Activated naive CD8-positive, alpha-beta T cell treated with anti-CD3 and anti-CD28 coated beads, Interleukin-2, amount 10 ng/mL, durations not matched to agents 7 days and 5 days (primary cell): Measurements from ENCODE around the gene USP5. TPM values are rescaled to one million over a fixed set of nuclear protein-coding genes. Genes with fewer than 3 reads are reported as not detected.
"Not testable (repeated sequence)": the region's sequence is repeated elsewhere in the genome, so short reads cannot be mapped to it uniquely, and the experiment has no call there.

ENCODE experiments used
- ATAC-seq: fragments of 150-1000 bp; cut with Tn5 transposase; one replicate; pipeline ENCODE4 v1.10.0; 2021; ENCODE audit warnings: low read depth, moderate library complexity
- POLR2A ChIA-PET: fragments of 350-600 bp; sonication (Branson Sonifier 250); formaldehyde crosslinking; loops from one replicate; lab custom pipeline; 2021; ENCODE audit warnings: antibody characterized with exemption; lab: Charles Lee
- DNase-seq: peaks from one replicate; pipeline ENCODE4 v3.0.0; 2021
- H3K27ac Mint-ChIP-seq: one replicate; pipeline ENCODE4 v1.8.0; 2022; ENCODE audit warnings: mild to moderate bottlenecking, mixed read lengths
- H3K27me3 Mint-ChIP-seq: one replicate; pipeline ENCODE4 v1.8.0; 2022; ENCODE audit warnings: mild to moderate bottlenecking, moderate library complexity, mixed read lengths
- H3K36me3 Mint-ChIP-seq: one replicate; pipeline ENCODE4 v1.8.0; 2021; ENCODE audit warnings: mild to moderate bottlenecking, mixed read lengths
- H3K4me1 Mint-ChIP-seq: one replicate; pipeline ENCODE4 v1.8.0; 2021; ENCODE audit warnings: mixed read lengths
- H3K4me3 Mint-ChIP-seq: one replicate; pipeline ENCODE4 v1.8.0; 2022; ENCODE audit warnings: mild to moderate bottlenecking, moderate library complexity, mixed read lengths
- H3K9me3 Mint-ChIP-seq: one replicate; pipeline ENCODE4 v1.8.0; 2021; ENCODE audit warnings: mixed read lengths
- total RNA-seq, 2 experiments: library from RNA; stranded (reverse); gene quantifications; one replicate each; pipeline ENCODE4 v1.2.3, GENCODE V29; 2021

The USP5 gene
- total RNA-seq, 2 experiments from 2014 or later: 84.8 to 95.4 TPM

DNA sequence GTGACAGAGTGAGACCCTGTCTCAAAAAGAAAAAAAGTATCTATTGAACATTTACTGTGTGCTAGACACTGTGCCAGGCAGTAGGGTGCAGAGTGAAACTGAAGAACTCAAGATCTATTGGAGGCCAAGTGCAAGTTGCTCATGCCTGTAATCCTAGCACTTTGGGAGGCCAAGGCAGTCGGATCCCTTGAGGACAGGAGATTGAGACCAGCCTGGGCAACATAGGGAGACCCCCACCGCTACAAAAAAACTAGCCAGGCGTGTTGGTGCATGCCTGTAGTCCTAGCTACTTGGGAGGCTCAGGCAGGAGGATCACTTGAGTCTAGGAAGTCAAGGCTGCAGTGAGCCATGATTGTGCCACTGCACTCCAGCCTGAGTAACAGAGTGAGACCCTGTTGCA lies 40.7 kb downstream of the USP5 start:
- DNase-seq, ATAC-seq, H3K36me3 Mint-ChIP-seq, H3K27me3 Mint-ChIP-seq, H3K9me3 Mint-ChIP-seq: not testable (repeated sequence)
- Mint-ChIP-seq H3K27ac (peak overlapping the region; percentile 40), H3K4me3 (peak overlapping the region; percentile 88), H3K4me1 (peaks cover 17% of the 10 kb centered on the region)
- POLR2A ChIA-PET: interaction anchor here (1.3 to 2.8 kb wide), 4 partner anchors 12 to 183 kb away, joined by 3 to 78 read pairs (median 6); partner anchors contain the start of gene SPSB2

DNA sequence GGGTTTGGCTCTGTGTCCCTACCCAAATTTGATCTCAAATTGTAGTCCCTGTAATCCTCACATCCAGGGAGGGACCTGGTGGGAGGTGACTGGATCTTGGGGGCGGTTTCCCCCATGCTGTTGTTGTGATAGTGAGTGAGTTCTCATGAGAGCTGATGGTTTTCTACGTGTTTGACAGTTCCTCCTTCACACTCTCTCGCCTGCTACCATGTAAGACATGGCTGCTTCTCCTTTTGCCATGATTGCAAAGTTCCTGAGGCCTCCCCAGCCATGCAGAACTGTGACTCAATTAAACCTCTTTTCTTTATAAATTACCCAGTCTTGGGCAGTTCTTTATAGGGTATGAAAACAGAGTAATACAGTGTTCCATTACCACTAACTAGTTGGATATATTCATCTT lies 42.4 kb downstream of the USP5 start:
- peaks cover 6% of the 10 kb centered on the region for H3K27me3 Mint-ChIP-seq
- no peak overlapping the region for H3K4me3 Mint-ChIP-seq
- ATAC-seq (no peak), DNase-seq (no peak)
- POLR2A ChIA-PET: interaction anchor here (1.3 kb wide), 1 partner anchor 21 kb away, joined by 3 read pairs; the partner anchor contains the start of gene SPSB2
- H3K9me3 Mint-ChIP-seq: no peaks in the 10 kb centered on the region
- peaks cover 2% of the 10 kb centered on the region for H3K36me3 Mint-ChIP-seq
- peaks cover 14% of the 10 kb centered on the region for H3K4me1 Mint-ChIP-seq
- H3K27ac Mint-ChIP-seq: no peak overlapping the region

DNA sequence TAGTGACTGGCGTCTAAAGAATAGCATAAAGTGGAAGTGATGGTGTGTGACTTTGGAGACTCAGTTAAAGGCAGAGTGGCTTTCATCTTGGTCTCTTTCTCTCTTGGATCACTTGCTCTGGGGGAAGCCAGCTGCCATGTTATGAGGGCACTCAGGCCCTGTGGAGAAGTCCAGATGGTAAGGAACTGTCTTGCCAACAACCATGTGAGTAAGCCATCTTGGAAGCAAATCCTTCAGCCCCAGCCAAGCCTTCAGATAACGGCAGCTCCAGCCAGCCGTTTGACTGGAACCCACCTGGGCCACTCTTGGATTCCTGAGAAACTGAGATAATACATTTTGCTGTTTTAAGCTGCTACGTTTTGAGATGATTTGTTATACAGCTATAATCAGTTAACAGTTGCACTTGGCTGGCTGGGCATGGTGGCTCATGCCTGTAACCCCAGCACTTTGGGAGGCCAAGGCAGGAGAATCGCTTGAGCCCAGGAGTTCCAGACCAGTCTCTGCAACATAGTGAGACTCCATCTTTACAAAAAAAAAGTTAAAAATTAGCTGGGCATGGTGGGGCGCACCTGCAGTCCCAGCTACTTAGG lies 45.0 kb downstream of the USP5 start:
- Mint-ChIP-seq H3K9me3 (no peaks in the 10 kb centered on the region), H3K4me1 (peaks cover 10% of the 10 kb centered on the region), H3K27ac (no peak overlapping the region), H3K36me3 (peaks cover 2% of the 10 kb centered on the region), H3K27me3 (peaks cover 6% of the 10 kb centered on the region), H3K4me3 (no peak overlapping the region)
- POLR2A ChIA-PET: no interaction called here
- DNase-seq (no peak), ATAC-seq (no peak)

GRCh38 chr12:6899427-6899826 lies 47.5 kb downstream of the USP5 start:
- POLR2A ChIA-PET: interaction anchor here (1.5 kb wide), 1 partner anchor 8 kb away, joined by 4 read pairs; no protein-coding TSS in a partner anchor
- Mint-ChIP-seq H3K27me3 (peaks cover 6% of the 10 kb centered on the region), H3K4me3 (no peak overlapping the region), H3K36me3 (peaks cover 2% of the 10 kb centered on the region), H3K4me1 (peaks cover 13% of the 10 kb centered on the region), H3K27ac (no peak overlapping the region), H3K9me3 (no peaks in the 10 kb centered on the region)
- ATAC-seq: no peak
- no peak for DNase-seq

DNA sequence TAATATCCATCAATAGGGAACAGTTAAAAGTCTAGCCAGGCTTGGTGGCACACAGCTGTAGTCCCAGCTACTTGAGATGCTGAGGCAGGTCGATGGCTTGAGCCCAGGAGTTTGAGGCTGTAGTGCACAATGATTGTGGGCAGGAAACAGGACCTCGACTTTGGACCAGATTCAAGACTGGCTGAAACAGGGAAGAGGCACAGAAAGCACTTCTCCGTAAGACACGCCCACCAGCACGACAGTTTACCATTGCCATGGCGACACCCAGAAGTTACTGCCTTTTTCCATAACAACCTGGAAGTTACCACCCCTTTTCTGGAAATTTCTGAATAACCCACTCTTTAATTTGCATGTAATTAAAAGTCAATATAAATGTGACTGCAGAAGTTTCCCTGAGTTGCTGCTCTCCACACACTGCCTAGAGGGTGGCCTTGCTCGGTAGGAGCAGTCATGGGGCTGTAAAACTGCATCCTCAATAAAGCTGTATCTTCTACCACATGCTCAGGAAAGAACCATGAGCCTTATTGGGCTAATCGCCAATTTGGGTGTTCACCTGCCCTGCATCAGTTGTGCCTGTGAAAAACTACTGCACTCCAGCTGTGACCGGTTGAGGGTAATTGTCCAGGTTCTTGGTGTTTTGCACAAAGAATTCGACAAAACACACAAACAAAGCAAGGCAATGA lies 48.0 kb downstream of the USP5 start:
- Mint-ChIP-seq H3K9me3 (no peaks in the 10 kb centered on the region), H3K4me3 (no peak overlapping the region), H3K27me3 (peaks cover 6% of the 10 kb centered on the region), H3K27ac (no peak overlapping the region), H3K4me1 (peaks cover 13% of the 10 kb centered on the region), H3K36me3 (no peaks in the 10 kb centered on the region)
- ATAC-seq (no peak), DNase-seq (no peak)
- POLR2A ChIA-PET: interaction anchor here (1.5 kb wide), 1 partner anchor 9 kb away, joined by 4 read pairs; no protein-coding TSS in a partner anchor

GRCh38 chr12:6902448-6902847 lies 50.5 kb downstream of the USP5 start:
- no peak for ATAC-seq

DNA sequence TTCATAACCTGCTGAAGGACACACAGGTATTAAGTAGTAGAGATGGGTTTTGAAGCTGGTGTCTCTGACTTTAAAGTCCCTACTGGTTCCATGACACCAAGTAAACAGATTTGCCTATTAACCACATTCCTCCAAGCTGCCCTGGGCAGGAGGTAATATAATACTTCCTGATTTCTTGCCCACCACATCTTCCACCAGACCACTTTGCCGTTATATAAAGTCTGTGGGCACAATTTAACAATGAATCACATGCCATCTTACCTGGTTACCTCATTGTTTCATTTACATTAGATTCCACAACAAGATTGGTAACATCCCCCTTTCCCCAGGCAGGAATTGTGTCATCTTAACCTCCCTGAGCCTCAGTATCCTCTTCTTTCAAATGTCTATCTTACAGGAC lies 51.8 kb downstream of the USP5 start:
- Mint-ChIP-seq H3K27ac (no peak overlapping the region), H3K36me3 (no peaks in the 10 kb centered on the region), H3K9me3 (no peaks in the 10 kb centered on the region), H3K4me1 (peaks cover 13% of the 10 kb centered on the region), H3K27me3 (no peaks in the 10 kb centered on the region), H3K4me3 (no peak overlapping the region)
- POLR2A ChIA-PET: interaction anchor here (2.3 to 2.4 kb wide), 2 partner anchors 13 to 31 kb away, joined by 14 to 17 read pairs; partner anchors contain the start of gene SPSB2
- ATAC-seq: no peak
- no peak for DNase-seq

More at GRCh38 chr12:6902448-6902847, 50.5 kb downstream of the USP5 start:
- POLR2A ChIA-PET: interaction anchor here (1.0 to 1.1 kb wide), 2 partner anchors 11 to 116 kb away, joined by 3 read pairs; partner anchors contain the start of gene LPCAT3
- H3K27ac Mint-ChIP-seq: peak overlapping the region; percentile 1
- H3K4me1 Mint-ChIP-seq: peaks cover 13% of the 10 kb centered on the region
- DNase-seq: no peak
- no peaks in the 10 kb centered on the region for H3K9me3 Mint-ChIP-seq
- H3K27me3 Mint-ChIP-seq: peaks cover 2% of the 10 kb centered on the region
- no peaks in the 10 kb centered on the region for H3K36me3 Mint-ChIP-seq
- H3K4me3 Mint-ChIP-seq: no peak overlapping the region

GRCh38 chr12:6904280-6905276 lies 52.6 kb downstream of the USP5 start, which contains the start of gene LRRC23:
TSS of gene LRRC23 (plus strand) at chr12:6904822. CDS start at chr12:6905634, 812 bp downstream.
- ATAC-seq: peak; percentile 94
- peak; percentile 93 for DNase-seq
- Mint-ChIP-seq H3K4me3 (no peak within 1 kb of the TSS), H3K27ac (no peak within 1 kb of the TSS), H3K4me1 (peaks cover 11% of the 10 kb centered on the region), H3K36me3 (no peaks in the 10 kb centered on the region), H3K9me3 (no peaks in the 10 kb centered on the region), H3K27me3 (no peaks in the 10 kb centered on the region)
- POLR2A ChIA-PET: interaction anchor here (0.9 to 2.4 kb wide), 4 partner anchors 10 to 39 kb away, joined by 4 to 17 read pairs (median 10); partner anchors contain the start of genes C12orf57, ENO2, RNU7-1 and SPSB2

GRCh38 chr12:6905414-6906040 lies 53.6 kb downstream of the USP5 start:
- H3K27me3 Mint-ChIP-seq: no peaks in the 10 kb centered on the region
- H3K9me3 Mint-ChIP-seq: no peaks in the 10 kb centered on the region
- no peak overlapping the region for H3K27ac Mint-ChIP-seq
- H3K36me3 Mint-ChIP-seq: no peaks in the 10 kb centered on the region
- ATAC-seq: no peak
- POLR2A ChIA-PET: interaction anchor here (0.7 to 2.4 kb wide), 5 partner anchors 9 to 53 kb away, joined by 3 to 17 read pairs (median 5); partner anchors contain the start of genes C12orf57, ENO2, RNU7-1 and SPSB2
- H3K4me3 Mint-ChIP-seq: no peak overlapping the region
- H3K4me1 Mint-ChIP-seq: peaks cover 7% of the 10 kb centered on the region
- no peak for DNase-seq

- not testable (repeated sequence) for H3K36me3 Mint-ChIP-seq
Measured at GRCh38 chr12:6908141-6908540, 56.2 kb downstream of the USP5 start.

GRCh38 chr12:6909421-6910145 lies 57.6 kb downstream of the USP5 start:
- POLR2A ChIA-PET: interaction anchor here (0.5 to 2.2 kb wide), 5 partner anchors 18 to 1027 kb away, joined by 3 to 8 read pairs (median 4); no protein-coding TSS in a partner anchor

More at GRCh38 chr12:6908141-6908540, 56.2 kb downstream of the USP5 start:
- not testable (repeated sequence) for H3K9me3 Mint-ChIP-seq, DNase-seq, H3K4me3 Mint-ChIP-seq, H3K27ac Mint-ChIP-seq, H3K27me3 Mint-ChIP-seq, ATAC-seq
- POLR2A ChIA-PET: interaction anchor here (0.7 to 2.2 kb wide), 6 partner anchors 17 to 200 kb away, joined by 3 to 9 read pairs (median 6); partner anchors contain the start of genes C12orf57 and RNU7-1
- peaks cover 10% of the 10 kb centered on the region for H3K4me1 Mint-ChIP-seq

More at GRCh38 chr12:6909421-6910145, 57.6 kb downstream of the USP5 start:
- Mint-ChIP-seq H3K9me3 (no peaks in the 10 kb centered on the region), H3K27ac (peak overlapping the region; percentile 26), H3K36me3 (no peaks in the 10 kb centered on the region), H3K4me3 (no peak overlapping the region), H3K4me1 (peaks cover 11% of the 10 kb centered on the region), H3K27me3 (no peaks in the 10 kb centered on the region)
- ATAC-seq (no peak), DNase-seq (no peak)
